GM12801 (cell line): Measurements from ENCODE around the gene LINC00305.

Source experiments
- CTCF ChIP-seq: IDR thresholded peaks from one replicate; pipeline ENCODE4 v1.5.1; 2011; ENCODE audit warnings: control low read depth; ENCODE audit not compliant: insufficient read length; ENCODE audit errors: extremely low read depth

The LINC00305 gene

GRCh38 chr18:64142904-64143303 lies 6.0 kb downstream of the LINC00305 start:
- TF ChIP-seq CTCF: no peak

GRCh38 chr18:64137914-64138313 lies 11.0 kb downstream of the LINC00305 start:
- no peak for TF ChIP-seq CTCF

- no peak for TF ChIP-seq CTCF
These were observed 14.7 kb downstream of the LINC00305 start for GRCh38 chr18:64134044-64134747.

- no peak for TF ChIP-seq CTCF
These were observed 16.0 kb downstream of the LINC00305 start for GRCh38 chr18:64132871-64133270.

- TF ChIP-seq CTCF: no peak
These were observed 17.6 kb downstream of the LINC00305 start for GRCh38 chr18:64131314-64131713.

- no peak for TF ChIP-seq CTCF
These were observed 21.7 kb downstream of the LINC00305 start for GRCh38 chr18:64127172-64127571.

GRCh38 chr18:64119916-64120315 lies 29.0 kb downstream of the LINC00305 start:
- no peak for TF ChIP-seq CTCF
